Nephron progenitor cell (in vitro differentiated cells): ENCODE results near the gene WDR26.

Experiments
- DNase-seq: peaks from one replicate; pipeline ENCODE4 v3.0.0; 2021
- H3K27ac Mint-ChIP-seq: 2 replicates; pipeline ENCODE4 v1.8.0; 2021; ENCODE audit warnings: mild to moderate bottlenecking, moderate library complexity, mixed read lengths
- H3K27me3 Mint-ChIP-seq: 2 replicates; pipeline ENCODE4 v1.8.0; 2021; ENCODE audit warnings: mild to moderate bottlenecking, low read depth, mixed read lengths; ENCODE audit not compliant: poor library complexity
- H3K36me3 Mint-ChIP-seq: 2 replicates; pipeline ENCODE4 v1.8.0; 2021; ENCODE audit warnings: low read depth, mixed read lengths
- H3K4me1 Mint-ChIP-seq: 2 replicates; pipeline ENCODE4 v1.8.0; 2021; ENCODE audit warnings: mixed read lengths
- H3K4me3 Mint-ChIP-seq: 2 replicates; pipeline ENCODE4 v1.8.0; 2021; ENCODE audit warnings: mild to moderate bottlenecking, moderate library complexity, mixed read lengths
- H3K9me3 Mint-ChIP-seq: 2 replicates; pipeline ENCODE4 v1.8.0; 2021; ENCODE audit warnings: mild to moderate bottlenecking, moderate library complexity, mixed read lengths
- TF ChIP-seq, protein P1 (sequence below): fragments of 200-600 bp; sonication (generic); IDR thresholded peaks from 2 replicates; pipeline ENCODE4 v1.5.0; 2021; ENCODE audit warnings: antibody characterized with exemption

Gene WDR26

DNA sequence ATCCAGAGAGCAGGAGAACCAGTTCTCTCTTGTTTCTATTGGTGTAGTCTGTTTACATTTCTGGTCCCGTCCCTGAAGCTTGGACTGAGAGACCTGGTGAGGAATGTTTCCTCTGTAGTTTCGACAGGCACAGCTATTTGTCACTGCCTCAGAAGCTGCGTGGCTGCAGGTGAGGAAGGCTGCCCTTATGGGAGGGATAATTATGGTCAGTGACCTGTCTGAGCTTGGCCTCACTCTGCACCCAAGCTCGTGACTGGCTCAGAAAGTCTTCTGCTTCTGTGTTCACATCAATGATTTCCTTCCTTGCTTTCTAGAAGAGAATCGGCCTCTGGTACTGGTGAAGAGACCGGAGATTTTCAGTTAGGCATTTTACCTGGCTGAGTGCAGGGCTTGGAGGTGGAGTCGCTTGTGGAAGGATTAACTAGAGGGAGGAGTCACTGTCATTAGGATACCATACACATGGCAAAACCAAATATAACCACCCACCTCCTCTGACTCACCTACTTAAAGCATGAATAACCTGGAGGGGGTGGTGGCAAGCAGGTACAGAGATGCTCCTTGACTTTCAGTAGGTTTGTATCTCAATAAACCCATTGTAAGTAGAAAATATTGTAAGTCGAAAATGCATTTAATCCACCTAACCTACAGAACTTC, 19.9 kb upstream of the WDR26 start:
- no peak for DNase-seq
- Mint-ChIP-seq H3K4me1 (peaks cover 27% of the 10 kb centered on the region), H3K27me3 (no peaks in the 10 kb centered on the region), H3K27ac (peak overlapping the region; percentile 53), H3K4me3 (no peak overlapping the region), H3K9me3 (no peaks in the 10 kb centered on the region), H3K36me3 (peaks cover 3% of the 10 kb centered on the region)
- TF ChIP-seq, protein P1, sequence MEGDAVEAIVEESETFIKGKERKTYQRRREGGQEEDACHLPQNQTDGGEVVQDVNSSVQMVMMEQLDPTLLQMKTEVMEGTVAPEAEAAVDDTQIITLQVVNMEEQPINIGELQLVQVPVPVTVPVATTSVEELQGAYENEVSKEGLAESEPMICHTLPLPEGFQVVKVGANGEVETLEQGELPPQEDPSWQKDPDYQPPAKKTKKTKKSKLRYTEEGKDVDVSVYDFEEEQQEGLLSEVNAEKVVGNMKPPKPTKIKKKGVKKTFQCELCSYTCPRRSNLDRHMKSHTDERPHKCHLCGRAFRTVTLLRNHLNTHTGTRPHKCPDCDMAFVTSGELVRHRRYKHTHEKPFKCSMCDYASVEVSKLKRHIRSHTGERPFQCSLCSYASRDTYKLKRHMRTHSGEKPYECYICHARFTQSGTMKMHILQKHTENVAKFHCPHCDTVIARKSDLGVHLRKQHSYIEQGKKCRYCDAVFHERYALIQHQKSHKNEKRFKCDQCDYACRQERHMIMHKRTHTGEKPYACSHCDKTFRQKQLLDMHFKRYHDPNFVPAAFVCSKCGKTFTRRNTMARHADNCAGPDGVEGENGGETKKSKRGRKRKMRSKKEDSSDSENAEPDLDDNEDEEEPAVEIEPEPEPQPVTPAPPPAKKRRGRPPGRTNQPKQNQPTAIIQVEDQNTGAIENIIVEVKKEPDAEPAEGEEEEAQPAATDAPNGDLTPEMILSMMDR, result no peak

DNA sequence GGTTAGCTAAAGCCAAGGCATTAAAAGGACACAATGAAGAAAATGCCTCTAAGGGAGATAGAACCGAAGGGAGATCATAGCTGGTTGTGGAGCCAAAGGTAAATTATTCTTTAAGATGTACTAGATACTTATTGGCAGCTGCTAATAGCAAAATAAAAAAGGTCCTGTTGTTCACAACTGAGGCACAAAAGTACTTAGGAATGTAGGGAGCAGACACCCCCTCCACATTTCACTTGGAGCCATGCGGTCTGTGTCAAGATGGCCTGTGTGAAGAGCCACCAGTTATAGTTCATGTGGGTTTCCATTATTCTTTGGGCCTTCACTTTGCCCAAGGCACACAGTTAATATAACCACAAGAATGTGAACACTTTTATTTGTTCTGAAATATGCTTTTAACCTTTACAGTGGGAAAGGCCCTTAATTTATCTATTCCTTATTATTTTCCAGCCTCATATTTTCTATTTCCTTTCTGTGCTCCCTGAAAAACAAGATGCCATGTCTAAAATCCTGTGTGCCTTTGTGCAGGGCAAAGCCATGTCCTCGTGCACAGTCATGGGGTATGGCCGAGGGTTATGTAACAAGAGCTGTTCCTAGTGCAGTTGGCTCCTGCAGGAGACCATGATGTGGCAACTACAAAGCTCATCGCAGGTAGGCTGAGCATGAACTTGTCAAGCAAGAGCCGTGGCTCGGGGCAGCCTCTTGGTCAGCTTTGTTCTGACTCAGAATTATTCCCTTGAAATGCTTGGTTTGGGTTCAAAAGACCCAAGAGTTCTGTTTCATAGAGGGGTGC, 16.2 kb upstream of the WDR26 start:
- TF ChIP-seq, protein P1, result no peak
- Mint-ChIP-seq H3K4me3 (no peak overlapping the region), H3K4me1 (peaks cover 13% of the 10 kb centered on the region), H3K36me3 (peaks cover 25% of the 10 kb centered on the region), H3K27ac (peak overlapping the region; percentile 6), H3K9me3 (peaks cover 3% of the 10 kb centered on the region), H3K27me3 (no peaks in the 10 kb centered on the region)
- DNase-seq, result no peak

DNA sequence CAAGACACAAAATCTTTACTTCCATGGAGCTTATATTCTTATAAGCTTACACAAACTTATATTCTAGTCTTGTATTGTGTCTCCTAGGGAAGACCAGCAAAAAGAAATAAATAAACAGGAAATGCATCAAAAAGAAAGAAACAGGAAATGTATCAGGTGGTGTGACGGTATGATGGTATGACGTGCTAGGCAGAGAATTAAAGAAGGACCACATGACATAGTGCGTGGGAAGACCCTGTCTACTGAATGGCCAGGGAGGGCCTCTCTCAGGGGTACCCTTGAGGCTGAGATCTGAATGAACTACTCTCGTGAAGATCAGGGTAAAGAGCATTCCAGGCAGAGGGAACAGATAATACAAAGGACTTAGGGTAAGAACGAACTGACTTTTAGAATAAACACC, 15.6 kb upstream of the WDR26 start:
- no peak for DNase-seq
- peak overlapping the region; percentile 6 for H3K27ac Mint-ChIP-seq
- TF ChIP-seq, protein P1, result no peak
- peaks cover 31% of the 10 kb centered on the region for H3K36me3 Mint-ChIP-seq
- peaks cover 7% of the 10 kb centered on the region for H3K9me3 Mint-ChIP-seq
- no peak overlapping the region for H3K4me3 Mint-ChIP-seq
- H3K27me3 Mint-ChIP-seq, result no peaks in the 10 kb centered on the region
- H3K4me1 Mint-ChIP-seq, result peaks cover 13% of the 10 kb centered on the region

DNA sequence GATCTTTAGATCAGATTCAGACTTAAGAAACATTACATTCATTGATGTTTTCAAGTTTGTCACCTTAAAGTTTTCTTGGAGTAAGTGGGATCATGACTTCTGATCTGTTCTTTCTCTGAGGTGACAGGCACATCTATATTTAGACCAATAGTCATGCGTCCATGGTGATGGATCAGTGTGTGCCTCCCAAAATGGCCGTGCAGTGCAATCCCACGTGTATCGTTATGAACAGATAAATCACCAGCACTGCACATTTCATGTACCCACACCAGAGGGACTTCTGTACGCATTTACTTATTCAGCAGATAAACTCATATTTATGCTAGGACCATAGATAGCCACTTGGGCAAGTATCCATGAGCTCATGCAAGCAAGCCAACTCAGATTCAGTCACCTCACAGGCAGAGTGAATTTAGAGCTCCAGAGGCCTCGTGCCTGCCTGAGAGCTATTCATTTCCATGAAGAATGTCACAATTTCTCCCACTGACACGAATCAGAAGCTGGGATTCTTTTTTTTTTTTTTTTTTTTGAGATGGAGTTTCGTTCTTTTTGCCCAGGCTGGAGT, 13.9 kb upstream of the WDR26 start:
- Mint-ChIP-seq H3K9me3 (peaks cover 7% of the 10 kb centered on the region), H3K27me3 (no peaks in the 10 kb centered on the region), H3K27ac (no peak overlapping the region), H3K36me3 (peaks cover 33% of the 10 kb centered on the region), H3K4me3 (no peak overlapping the region), H3K4me1 (peaks cover 1% of the 10 kb centered on the region)
- TF ChIP-seq, protein P1, result no peak
- no peak for DNase-seq

DNA sequence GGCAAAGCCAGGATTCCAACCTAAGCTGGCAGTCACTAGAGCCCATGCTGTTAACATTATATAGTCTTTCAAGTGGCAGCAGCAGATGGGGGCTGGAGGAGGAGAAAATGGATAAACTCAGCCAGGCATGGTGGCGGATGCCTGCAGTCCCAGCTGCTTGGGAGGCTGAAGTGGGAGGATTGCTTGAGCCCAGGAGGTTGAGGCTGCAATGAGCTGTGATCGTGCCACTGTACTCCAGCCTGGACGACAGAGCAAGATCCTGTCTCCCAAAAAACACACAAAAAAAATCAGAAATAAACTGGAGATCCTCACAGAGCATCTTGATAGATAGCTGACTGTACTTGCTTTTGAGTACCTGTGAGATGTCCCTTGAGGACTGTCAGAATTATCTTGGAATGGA, 13.4 kb upstream of the WDR26 start:
- H3K9me3 Mint-ChIP-seq, result peaks cover 7% of the 10 kb centered on the region
- TF ChIP-seq, protein P1, result no peak
- no peaks in the 10 kb centered on the region for H3K4me1 Mint-ChIP-seq
- H3K36me3 Mint-ChIP-seq, result peaks cover 33% of the 10 kb centered on the region
- H3K27me3 Mint-ChIP-seq, result no peaks in the 10 kb centered on the region
- no peak overlapping the region for H3K27ac Mint-ChIP-seq
- H3K4me3 Mint-ChIP-seq, result no peak overlapping the region
- no peak for DNase-seq
